AG04449 (cell line): Measurements from ENCODE around the gene IYD.
"Not testable (repeated sequence)": the region's sequence is repeated elsewhere in the genome, so short reads cannot be mapped to it uniquely, and the experiment has no call there.

Experiments used
- CTCF ChIA-PET: fragments of 350-600 bp; formaldehyde crosslinking; extraction: SDS; loops from one replicate; lab custom pipeline; 2021; ENCODE audit warnings: antibody characterized with exemption; lab: Yijun Ruan, JAX
- POLR2A ChIA-PET: fragments of 400-600, 350-600 bp; formaldehyde crosslinking; extraction: SDS; loops from one replicate; lab custom pipeline; 2020; ENCODE audit warnings: antibody characterized with exemption, inconsistent platforms; lab: Yijun Ruan, JAX
- DNase-seq: peaks from one replicate; pipeline ENCODE4 v3.0.0-alpha.2; 2010; ENCODE audit warnings: low read depth, low spot score
- H3K4me3 ChIP-seq: 2 replicates; pipeline ENCODE4 v1.5.1; 2011; ENCODE audit warnings: low read depth, mild to moderate bottlenecking, control low read depth, low read length
- CTCF ChIP-seq: IDR thresholded peaks from one replicate; pipeline ENCODE4 v1.5.1; 2011; ENCODE audit warnings: mild to moderate bottlenecking, moderate library complexity, low read length, control low read depth, inconsistent platforms; ENCODE audit not compliant: insufficient read depth; ENCODE audit errors: missing control alignments

Gene IYD

GRCh38 chr6:150439373-150439772 is 70.6 kb downstream of the IYD start:
- no peak for DNase-seq
- no peak for TF ChIP-seq CTCF
- H3K4me3 ChIP-seq: no peak overlapping the region
- ChIA-PET CTCF (no interaction called here), POLR2A (no interaction called here)

DNA sequence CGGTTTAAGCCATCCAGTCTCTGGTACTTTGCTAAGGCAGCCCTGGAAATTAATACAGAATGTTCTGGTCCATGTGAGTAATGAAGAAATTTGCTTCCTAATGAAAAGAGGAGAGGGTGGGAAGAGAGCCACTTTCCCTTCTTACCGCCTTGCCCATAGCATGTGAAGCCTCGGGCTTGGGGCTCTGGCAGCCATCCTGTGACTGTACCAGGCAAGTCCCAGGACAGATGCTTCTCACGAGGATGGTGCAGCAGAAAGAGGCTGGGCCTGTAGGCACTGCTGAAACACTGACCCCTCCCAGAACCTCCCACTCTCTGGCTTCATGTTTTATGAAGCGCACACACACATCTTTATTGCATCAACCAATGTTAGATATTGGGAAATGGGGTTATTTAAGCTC is 74.8 kb downstream of the IYD start:
- H3K4me3 ChIP-seq: no peak overlapping the region
- no peak for DNase-seq
- no peak for TF ChIP-seq CTCF
- ChIA-PET CTCF (no interaction called here), POLR2A (no interaction called here)

- TF ChIP-seq CTCF: no peak
- ChIA-PET CTCF (no interaction called here), POLR2A (no interaction called here)
- no peak overlapping the region for H3K4me3 ChIP-seq
- no peak for DNase-seq
Measured at GRCh38 chr6:150444308-150444707, 75.5 kb downstream of the IYD start.

DNA sequence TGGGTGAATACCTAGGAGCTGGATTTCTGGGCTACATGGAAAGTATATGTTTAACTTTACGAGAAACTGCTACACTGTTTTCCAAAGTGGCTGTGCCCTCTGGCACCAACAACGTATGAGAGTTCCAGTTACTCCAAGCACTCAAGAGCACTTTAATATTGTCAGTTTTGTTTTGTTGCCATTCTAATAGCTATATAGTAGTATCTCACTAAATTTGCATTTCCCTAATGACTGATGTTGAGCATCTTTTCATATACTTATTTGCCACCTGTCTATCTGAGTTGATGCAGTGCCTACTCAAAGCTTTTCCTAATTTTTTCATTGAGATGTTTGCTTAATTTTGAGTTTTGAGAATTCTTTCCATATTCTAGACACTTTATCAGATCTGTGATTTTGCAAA is 76.7 kb downstream of the IYD start:
- ChIA-PET CTCF (no interaction called here), POLR2A (no interaction called here)
- DNase-seq: no peak
- H3K4me3 ChIP-seq: no peak overlapping the region
- no peak for TF ChIP-seq CTCF

- no peak for DNase-seq
- ChIA-PET CTCF (no interaction called here), POLR2A (no interaction called here)
- TF ChIP-seq CTCF: no peak
- H3K4me3 ChIP-seq: no peak overlapping the region
Measured at GRCh38 chr6:150448221-150448620, 79.4 kb downstream of the IYD start.

DNA sequence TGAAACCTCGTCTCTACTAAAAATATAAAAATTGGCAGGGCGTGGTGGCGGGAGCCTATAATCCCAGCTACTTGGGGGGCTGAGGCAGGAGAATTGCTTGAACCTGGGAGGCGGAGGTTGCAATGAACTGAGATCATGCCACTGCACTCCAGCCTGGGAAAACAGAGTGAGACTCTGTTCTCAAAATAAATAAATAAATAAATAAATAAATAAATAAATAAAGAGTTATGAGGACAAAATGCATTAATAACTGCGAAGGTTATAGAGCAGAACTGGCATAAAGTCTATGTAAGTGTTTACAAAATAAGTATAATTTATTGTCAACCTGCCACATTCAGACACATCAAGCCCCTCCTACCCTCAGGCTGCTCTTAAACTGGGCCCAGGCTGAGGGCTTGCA is 80.2 kb downstream of the IYD start:
- CTCF ChIA-PET, DNase-seq, H3K4me3 ChIP-seq, POLR2A ChIA-PET: not testable (repeated sequence)

GRCh38 chr6:150450918-150451317 is 82.1 kb downstream of the IYD start:
- H3K4me3 ChIP-seq: no peak overlapping the region
- TF ChIP-seq CTCF: no peak
- DNase-seq: no peak
- POLR2A ChIA-PET: no interaction called here
- CTCF ChIA-PET: no interaction called here
